Amniotic stem cell (primary cell): ENCODE results near the gene HMX1.

Source experiments
- DNase-seq: peaks from one replicate; lab custom pipeline; 2025; lab: John Stamatoyannopoulos, UW

Gene HMX1

GRCh38 chr4:8818063-8818881 is 53.4 kb downstream of the HMX1 start:
- DNase-seq: no peak

- DNase-seq: no peak
These were observed 53.9 kb downstream of the HMX1 start for GRCh38 chr4:8817813-8818062.

GRCh38 chr4:8817096-8817812 is 54.4 kb downstream of the HMX1 start:
- DNase-seq: no peak
